ENCODE results near the gene ABR.

ABR gene

DNA sequence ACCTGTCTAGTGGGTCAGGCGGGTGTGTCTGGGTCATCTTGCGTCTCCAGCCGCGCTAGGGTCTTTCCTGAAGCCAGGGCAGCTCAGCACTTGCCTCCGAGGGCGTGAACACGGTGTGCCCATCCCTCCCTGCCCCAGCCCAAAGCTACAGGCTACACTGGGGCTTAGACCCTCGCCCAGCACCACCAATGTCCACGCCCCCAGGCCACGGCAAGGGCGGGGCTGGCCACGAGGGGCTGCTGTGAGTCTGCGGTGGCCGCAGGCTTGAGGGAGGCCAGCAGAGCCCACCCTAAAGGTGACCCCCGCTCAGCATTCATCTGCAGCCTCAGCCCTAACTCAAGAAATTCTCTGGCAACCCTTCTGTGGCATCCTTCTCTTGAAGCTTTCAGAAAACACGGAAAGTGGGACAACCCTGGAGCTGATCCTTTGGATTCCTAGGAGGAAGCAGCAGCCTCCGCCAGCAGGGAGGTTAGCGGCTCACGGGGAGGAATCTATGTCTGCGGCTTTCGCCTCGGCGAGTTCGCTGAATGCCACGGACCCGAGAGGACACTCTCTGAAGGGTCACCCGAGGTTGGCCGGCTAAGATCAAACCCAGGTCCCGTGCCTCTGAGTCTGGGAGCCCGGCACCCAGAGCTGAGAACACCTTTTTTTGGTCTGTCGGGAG is 141.2 kb downstream of the ABR start:
- H3K9me3 ChIP-seq (replicated peaks; ENCODE audit: insufficient read depth, low read length): no peaks in the 10 kb centered on the region
- no peak overlapping the region for H3K9ac ChIP-seq (ENCODE audit: low read length)
- H3K4me3 ChIP-seq (ENCODE audit: low read length): no peak overlapping the region
- H4K20me1 ChIP-seq (ENCODE audit: insufficient read depth, low read length): no peaks in the 10 kb centered on the region
- H3K4me2 ChIP-seq (ENCODE audit: low read depth, low read length): no peak overlapping the region
- H3K27ac ChIP-seq (ENCODE audit: low read length): no peak overlapping the region
- no peaks in the 10 kb centered on the region for H3K27me3 ChIP-seq (replicated peaks; ENCODE audit: insufficient read depth, low read length)
- H2AFZ ChIP-seq (ENCODE audit: low read length): no peak overlapping the region
- DNase-seq: no peak
- no peaks in the 10 kb centered on the region for H3K4me1 ChIP-seq (ENCODE audit: low read length)
- H3K36me3 ChIP-seq (replicated peaks; ENCODE audit: insufficient read depth, low read length): no peaks in the 10 kb centered on the region
- H3F3A ChIP-seq (ENCODE audit: insufficient read depth, low read length): no peaks in the 10 kb centered on the region
- TF ChIP-seq, protein P1, sequence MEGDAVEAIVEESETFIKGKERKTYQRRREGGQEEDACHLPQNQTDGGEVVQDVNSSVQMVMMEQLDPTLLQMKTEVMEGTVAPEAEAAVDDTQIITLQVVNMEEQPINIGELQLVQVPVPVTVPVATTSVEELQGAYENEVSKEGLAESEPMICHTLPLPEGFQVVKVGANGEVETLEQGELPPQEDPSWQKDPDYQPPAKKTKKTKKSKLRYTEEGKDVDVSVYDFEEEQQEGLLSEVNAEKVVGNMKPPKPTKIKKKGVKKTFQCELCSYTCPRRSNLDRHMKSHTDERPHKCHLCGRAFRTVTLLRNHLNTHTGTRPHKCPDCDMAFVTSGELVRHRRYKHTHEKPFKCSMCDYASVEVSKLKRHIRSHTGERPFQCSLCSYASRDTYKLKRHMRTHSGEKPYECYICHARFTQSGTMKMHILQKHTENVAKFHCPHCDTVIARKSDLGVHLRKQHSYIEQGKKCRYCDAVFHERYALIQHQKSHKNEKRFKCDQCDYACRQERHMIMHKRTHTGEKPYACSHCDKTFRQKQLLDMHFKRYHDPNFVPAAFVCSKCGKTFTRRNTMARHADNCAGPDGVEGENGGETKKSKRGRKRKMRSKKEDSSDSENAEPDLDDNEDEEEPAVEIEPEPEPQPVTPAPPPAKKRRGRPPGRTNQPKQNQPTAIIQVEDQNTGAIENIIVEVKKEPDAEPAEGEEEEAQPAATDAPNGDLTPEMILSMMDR (IDR thresholded peaks at IDR 0.05; ENCODE audit: low read length): no peak
- no peak for TF ChIP-seq EZH2 (optimal IDR thresholded peaks at IDR 0.05; ENCODE audit: low read depth, low read length)
- TF ChIP-seq EZH2phosphoT487 (IDR thresholded peaks at IDR 0.05; ENCODE audit: low read length): no peak
- no peaks in the 10 kb centered on the region for H3K9me2 ChIP-seq (replicated peaks; ENCODE audit: insufficient read depth, low read length)
- H3K79me2 ChIP-seq (ENCODE audit: low read length): peaks cover 21% of the 10 kb centered on the region

DNA sequence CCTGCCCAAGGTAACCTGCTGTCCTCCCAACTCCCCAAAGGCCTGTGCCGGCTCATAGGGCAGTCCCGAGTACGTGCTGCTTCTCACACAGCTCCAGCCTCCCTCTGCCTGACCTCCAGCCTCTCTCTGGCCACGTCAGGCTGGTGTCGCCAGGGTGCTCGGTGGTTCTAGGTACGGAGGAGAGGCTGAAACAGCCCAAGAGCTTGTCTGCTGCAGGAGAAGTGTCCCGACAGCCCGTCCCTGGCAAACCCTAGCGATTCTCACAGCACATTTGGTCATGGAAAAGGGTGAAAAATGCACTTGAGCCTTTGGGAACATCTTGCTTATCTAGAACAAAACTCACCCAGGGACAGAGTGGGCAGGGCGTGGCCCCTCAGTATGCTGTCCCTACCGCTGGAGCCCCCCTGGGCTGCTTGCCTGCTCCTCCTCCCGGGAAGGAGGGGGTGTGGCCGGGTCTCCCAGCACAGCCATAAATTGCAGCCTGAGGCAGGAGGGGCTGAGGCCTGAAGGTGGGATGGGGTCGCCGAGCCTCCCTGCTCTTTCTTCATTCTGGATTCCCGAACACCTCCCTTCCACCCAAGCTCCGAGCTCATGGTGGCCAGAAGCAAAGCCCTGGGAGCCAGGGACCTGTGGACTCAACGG is 142.4 kb downstream of the ABR start:
- Histone ChIP-seq H3K9me3 (replicated peaks; ENCODE audit: insufficient read depth, low read length) (no peaks in the 10 kb centered on the region), H3K4me2 (ENCODE audit: low read depth, low read length) (no peak overlapping the region), H3K27me3 (replicated peaks; ENCODE audit: insufficient read depth, low read length) (no peaks in the 10 kb centered on the region), H3K27ac (ENCODE audit: low read length) (no peak overlapping the region), H3K9ac (ENCODE audit: low read length) (no peak overlapping the region), H3K36me3 (replicated peaks; ENCODE audit: insufficient read depth, low read length) (no peaks in the 10 kb centered on the region), H3K79me2 (ENCODE audit: low read length) (peaks cover 12% of the 10 kb centered on the region), H3K4me3 (ENCODE audit: low read length) (no peak overlapping the region), H3F3A (ENCODE audit: insufficient read depth, low read length) (no peaks in the 10 kb centered on the region), H3K4me1 (ENCODE audit: low read length) (no peaks in the 10 kb centered on the region), H4K20me1 (ENCODE audit: insufficient read depth, low read length) (no peaks in the 10 kb centered on the region), H3K9me2 (replicated peaks; ENCODE audit: insufficient read depth, low read length) (no peaks in the 10 kb centered on the region), H2AFZ (ENCODE audit: low read length) (no peak overlapping the region)
- TF ChIP-seq EZH2phosphoT487 (IDR thresholded peaks at IDR 0.05; ENCODE audit: low read length): no peak
- TF ChIP-seq, protein P1 (IDR thresholded peaks at IDR 0.05; ENCODE audit: low read length): no peak
- TF ChIP-seq EZH2 (optimal IDR thresholded peaks at IDR 0.05; ENCODE audit: low read depth, low read length): no peak
- no peak for DNase-seq

DNA sequence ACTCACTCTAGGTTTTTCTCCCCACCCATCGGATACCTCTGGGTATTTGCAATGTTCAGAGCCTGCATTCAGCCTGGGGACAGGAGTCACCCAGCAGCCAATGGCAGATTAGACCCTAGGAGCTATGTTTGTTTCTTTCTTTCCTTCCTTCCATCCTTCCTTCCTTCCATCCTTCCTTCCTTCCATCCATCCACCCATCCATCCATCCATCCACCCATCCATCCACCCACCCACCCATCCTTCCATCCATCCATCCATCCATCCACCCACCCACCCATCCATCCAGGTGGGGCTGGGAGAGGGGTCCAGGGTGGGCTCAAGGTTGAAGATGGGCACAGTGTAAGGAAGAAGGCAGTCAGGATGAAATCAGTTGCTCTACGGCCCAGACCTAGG is 142.9 kb downstream of the ABR start:
- Histone ChIP-seq H3K4me1 (ENCODE audit: low read length) (no peaks in the 10 kb centered on the region), H3K4me2 (ENCODE audit: low read depth, low read length) (no peak overlapping the region), H3K9me3 (replicated peaks; ENCODE audit: insufficient read depth, low read length) (no peaks in the 10 kb centered on the region), H3K9ac (ENCODE audit: low read length) (no peak overlapping the region), H4K20me1 (ENCODE audit: insufficient read depth, low read length) (no peaks in the 10 kb centered on the region), H3K27me3 (replicated peaks; ENCODE audit: insufficient read depth, low read length) (no peaks in the 10 kb centered on the region), H3F3A (ENCODE audit: insufficient read depth, low read length) (no peaks in the 10 kb centered on the region), H3K79me2 (ENCODE audit: low read length) (peaks cover 8% of the 10 kb centered on the region; the same call in 1 of the 2 replicates), H3K4me3 (ENCODE audit: low read length) (no peak overlapping the region), H3K27ac (ENCODE audit: low read length) (no peak overlapping the region), H3K36me3 (replicated peaks; ENCODE audit: insufficient read depth, low read length) (no peaks in the 10 kb centered on the region), H3K9me2 (replicated peaks; ENCODE audit: insufficient read depth, low read length) (no peaks in the 10 kb centered on the region), H2AFZ (ENCODE audit: low read length) (no peak overlapping the region)
- no peak for DNase-seq
- TF ChIP-seq EZH2 (optimal IDR thresholded peaks at IDR 0.05; ENCODE audit: low read depth, low read length) (no peak), EZH2phosphoT487 (IDR thresholded peaks at IDR 0.05; ENCODE audit: low read length) (no peak)
- TF ChIP-seq, protein P1 (IDR thresholded peaks at IDR 0.05; ENCODE audit: low read length): no peak

All from MM.1S (cell line).